ENCODE measurements around the gene SLC28A2. TPM values are rescaled to one million over a fixed set of nuclear protein-coding genes. Genes with fewer than 3 reads are reported as not detected.

The SLC28A2 gene
- polyA plus RNA-seq, 3 donors: not detected

DNA sequence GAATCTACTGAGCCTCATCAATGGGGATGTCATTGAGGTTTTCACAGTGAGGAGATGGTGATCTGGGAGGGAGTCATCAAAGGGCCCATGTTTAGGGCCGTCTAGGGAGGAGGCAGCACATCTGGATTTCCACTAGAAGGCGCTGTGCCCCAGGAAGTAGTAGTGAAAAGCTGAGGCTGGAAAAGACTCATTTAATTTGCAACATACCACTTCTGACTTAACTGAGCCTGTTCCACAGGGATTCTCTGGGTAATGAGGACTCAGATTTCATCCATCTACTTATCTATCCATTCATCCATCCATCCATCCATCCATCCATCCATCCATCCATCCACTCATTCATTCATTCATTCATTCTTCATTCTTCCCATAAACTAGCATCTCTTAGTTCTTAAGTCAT is 46.8 kb upstream of the SLC28A2 start:
- H3K4me1 Mint-ChIP-seq: peaks cover 14% of the 10 kb centered on the region
- H3K9me3 Mint-ChIP-seq: peaks cover 0 to 2% (median 0%) of the 10 kb centered on the region in 7 donors
- TF ChIP-seq, protein P1, sequence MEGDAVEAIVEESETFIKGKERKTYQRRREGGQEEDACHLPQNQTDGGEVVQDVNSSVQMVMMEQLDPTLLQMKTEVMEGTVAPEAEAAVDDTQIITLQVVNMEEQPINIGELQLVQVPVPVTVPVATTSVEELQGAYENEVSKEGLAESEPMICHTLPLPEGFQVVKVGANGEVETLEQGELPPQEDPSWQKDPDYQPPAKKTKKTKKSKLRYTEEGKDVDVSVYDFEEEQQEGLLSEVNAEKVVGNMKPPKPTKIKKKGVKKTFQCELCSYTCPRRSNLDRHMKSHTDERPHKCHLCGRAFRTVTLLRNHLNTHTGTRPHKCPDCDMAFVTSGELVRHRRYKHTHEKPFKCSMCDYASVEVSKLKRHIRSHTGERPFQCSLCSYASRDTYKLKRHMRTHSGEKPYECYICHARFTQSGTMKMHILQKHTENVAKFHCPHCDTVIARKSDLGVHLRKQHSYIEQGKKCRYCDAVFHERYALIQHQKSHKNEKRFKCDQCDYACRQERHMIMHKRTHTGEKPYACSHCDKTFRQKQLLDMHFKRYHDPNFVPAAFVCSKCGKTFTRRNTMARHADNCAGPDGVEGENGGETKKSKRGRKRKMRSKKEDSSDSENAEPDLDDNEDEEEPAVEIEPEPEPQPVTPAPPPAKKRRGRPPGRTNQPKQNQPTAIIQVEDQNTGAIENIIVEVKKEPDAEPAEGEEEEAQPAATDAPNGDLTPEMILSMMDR (IDR thresholded peaks at IDR 0.05): peak; percentile 85
- H3K4me3 Mint-ChIP-seq: no peak overlapping the region
- Histone ChIP-seq H3K79me2 (ENCODE audit: insufficient read depth, low read length) (no peaks in the 10 kb centered on the region), H3K27ac (ENCODE audit: low read depth in 1 of 2, low read length in 2 of 2) (no peak overlapping the region), H3K9ac (ENCODE audit: insufficient read depth, low read length, poor library complexity, severe bottlenecking) (no peak overlapping the region), H3K36me3 (replicated peaks in 1 of 2; ENCODE audit: control insufficient read depth in 1 of 2, insufficient read depth in 2 of 2, low read length in 2 of 2) (no peaks in the 10 kb centered on the region), H3K9me3 (replicated peaks in 1 of 2; ENCODE audit: control insufficient read depth in 1 of 2, insufficient read depth in 1 of 2, low read length in 2 of 2) (no peaks in the 10 kb centered on the region), H3K4me1 (ENCODE audit: control insufficient read depth in 1 of 2, insufficient read depth in 2 of 2, low read length in 2 of 2) (peaks cover 14 to 19% of the 10 kb centered on the region in 2 donors), H4K20me1 (ENCODE audit: insufficient read depth, low read length) (no peaks in the 10 kb centered on the region), H3K4me2 (replicated peaks; ENCODE audit: extremely low read depth, low read length, poor library complexity, severe bottlenecking) (no peak overlapping the region), H2AFZ (ENCODE audit: insufficient read depth, low read depth, low read length, poor library complexity, severe bottlenecking) (peak overlapping the region; percentile 23), H3K4me3 (replicated peaks in 1 of 3; ENCODE audit: low read depth in 2 of 3, low read length in 3 of 3) (no peak overlapping the region), H3K27me3 (ENCODE audit: control insufficient read depth in 2 of 2, insufficient read depth in 2 of 2, low read length in 2 of 2) (no peaks in the 10 kb centered on the region)
- no peak overlapping the region for H3K27ac Mint-ChIP-seq
- no CpG with 5 or more reads among the region's 2 CpGs for WGBS (ENCODE audit: insufficient coverage)
- intact Hi-C loops (cut with micrococcal nuclease): loop anchor here in 1 of 2 donors (5.0 to 10.0 kb wide), 3 partner anchors 83 to 660 kb away; partner anchors contain the start of gene SQOR
- H3K36me3 Mint-ChIP-seq: no peaks in the 10 kb centered on the region
- DNase-seq: peak; percentile 61 to 72 (median 68)
- H3K27me3 Mint-ChIP-seq (ENCODE audit: low read depth in 3 of 3): peaks cover 2 to 4% (median 3%) of the 10 kb centered on the region in 3 donors

GRCh38 chr15:45212493-45212892 is 39.5 kb upstream of the SLC28A2 start:
- Mint-ChIP-seq H3K36me3 (no peaks in the 10 kb centered on the region), H3K27me3 (ENCODE audit: low read depth in 3 of 3) (peaks cover 6 to 11% (median 6%) of the 10 kb centered on the region in 3 donors), H3K4me1 (no peaks in the 10 kb centered on the region), H3K4me3 (no peak overlapping the region), H3K27ac (no peak overlapping the region), H3K9me3 (peaks cover 0 to 8% (median 2%) of the 10 kb centered on the region in 7 donors)
- H3K79me2 ChIP-seq (ENCODE audit: insufficient read depth, low read length): no peaks in the 10 kb centered on the region
- no peaks in the 10 kb centered on the region for H3K4me1 ChIP-seq (ENCODE audit: control insufficient read depth in 1 of 2, insufficient read depth in 2 of 2, low read length in 2 of 2)
- H4K20me1 ChIP-seq (ENCODE audit: insufficient read depth, low read length): no peaks in the 10 kb centered on the region
- WGBS (ENCODE audit: insufficient coverage): no CpG with 5 or more reads among the region's 1 CpG
- H3K27ac ChIP-seq (ENCODE audit: low read depth in 1 of 2, low read length in 2 of 2): no peak overlapping the region
- peaks cover 0 to 9% of the 10 kb centered on the region in 2 donors for H3K9me3 ChIP-seq (replicated peaks in 1 of 2; ENCODE audit: control insufficient read depth in 1 of 2, insufficient read depth in 1 of 2, low read length in 2 of 2)
- H3K4me3 ChIP-seq (replicated peaks in 1 of 3; ENCODE audit: low read depth in 2 of 3, low read length in 3 of 3): no peak overlapping the region
- TF ChIP-seq, protein P1 (IDR thresholded peaks at IDR 0.05): no peak
- H2AFZ ChIP-seq (ENCODE audit: insufficient read depth, low read depth, low read length, poor library complexity, severe bottlenecking): no peak overlapping the region
- intact Hi-C loops (cut with micrococcal nuclease): no loop called here
- no peaks in the 10 kb centered on the region for H3K27me3 ChIP-seq (ENCODE audit: control insufficient read depth in 2 of 2, insufficient read depth in 2 of 2, low read length in 2 of 2)
- H3K36me3 ChIP-seq (replicated peaks in 1 of 2; ENCODE audit: control insufficient read depth in 1 of 2, insufficient read depth in 2 of 2, low read length in 2 of 2): no peaks in the 10 kb centered on the region
- H3K4me2 ChIP-seq (replicated peaks; ENCODE audit: extremely low read depth, low read length, poor library complexity, severe bottlenecking): no peak overlapping the region
- DNase-seq: no peak
- H3K9ac ChIP-seq (ENCODE audit: insufficient read depth, low read length, poor library complexity, severe bottlenecking): no peak overlapping the region
